GM15510 (cell line): ENCODE results near the gene SLC44A1.

Experiments
- POLR2A ChIP-seq: IDR thresholded peaks from 3 replicates; pipeline ENCODE4 v1.6.1; 2011; ENCODE audit warnings: borderline replicate concordance; ENCODE audit not compliant: insufficient read length; ENCODE audit errors: extremely low read depth

The SLC44A1 gene

GRCh38 chr9:105281926-105282325 is 37.5 kb downstream of the SLC44A1 start:
- no peak for TF ChIP-seq POLR2A

- TF ChIP-seq POLR2A, result no peak
These were observed 38.6 kb downstream of the SLC44A1 start for GRCh38 chr9:105282870-105283621.

GRCh38 chr9:105283795-105284194 is 39.3 kb downstream of the SLC44A1 start:
- no peak for TF ChIP-seq POLR2A

- TF ChIP-seq POLR2A, result no peak
These were observed 40.0 kb downstream of the SLC44A1 start for GRCh38 chr9:105284463-105284862.

GRCh38 chr9:105286098-105286497 is 41.6 kb downstream of the SLC44A1 start:
- TF ChIP-seq POLR2A, result no peak

- no peak for TF ChIP-seq POLR2A
These were observed 44.9 kb downstream of the SLC44A1 start for GRCh38 chr9:105289305-105289704.

GRCh38 chr9:105290418-105290817 is 46.0 kb downstream of the SLC44A1 start:
- no peak for TF ChIP-seq POLR2A

GRCh38 chr9:105290954-105291353 is 46.5 kb downstream of the SLC44A1 start:
- TF ChIP-seq POLR2A, result no peak

- TF ChIP-seq POLR2A, result no peak
These were observed 47.0 kb downstream of the SLC44A1 start for GRCh38 chr9:105291422-105291859.

GRCh38 chr9:105291938-105292337 is 47.5 kb downstream of the SLC44A1 start:
- TF ChIP-seq POLR2A, result no peak

GRCh38 chr9:105293408-105293807 is 49.0 kb downstream of the SLC44A1 start:
- TF ChIP-seq POLR2A, result no peak

- no peak for TF ChIP-seq POLR2A
These were observed 50.7 kb downstream of the SLC44A1 start for GRCh38 chr9:105295201-105295550.

GRCh38 chr9:105295986-105296385 is 51.5 kb downstream of the SLC44A1 start:
- TF ChIP-seq POLR2A, result no peak

GRCh38 chr9:105296445-105296844 is 52.0 kb downstream of the SLC44A1 start:
- TF ChIP-seq POLR2A, result no peak

GRCh38 chr9:105296877-105297287 is 52.4 kb downstream of the SLC44A1 start:
- TF ChIP-seq POLR2A, result no peak

- TF ChIP-seq POLR2A, result no peak
These were observed 53.1 kb downstream of the SLC44A1 start for GRCh38 chr9:105297442-105298075.
